GM19023 (cell line): ENCODE data around the gene TALDO1.
"Not testable (repeated sequence)": the region's sequence is repeated elsewhere in the genome, so short reads cannot be mapped to it uniquely, and the experiment has no call there.

Experiments
- ATAC-seq: cut with Tn5 transposase; IDR thresholded peaks from one replicate; pipeline ENCODE4 v1.9.1; 2021; ENCODE audit warnings: mild to moderate bottlenecking, moderate library complexity; ENCODE audit not compliant: unreplicated experiment

TALDO1 gene

DNA sequence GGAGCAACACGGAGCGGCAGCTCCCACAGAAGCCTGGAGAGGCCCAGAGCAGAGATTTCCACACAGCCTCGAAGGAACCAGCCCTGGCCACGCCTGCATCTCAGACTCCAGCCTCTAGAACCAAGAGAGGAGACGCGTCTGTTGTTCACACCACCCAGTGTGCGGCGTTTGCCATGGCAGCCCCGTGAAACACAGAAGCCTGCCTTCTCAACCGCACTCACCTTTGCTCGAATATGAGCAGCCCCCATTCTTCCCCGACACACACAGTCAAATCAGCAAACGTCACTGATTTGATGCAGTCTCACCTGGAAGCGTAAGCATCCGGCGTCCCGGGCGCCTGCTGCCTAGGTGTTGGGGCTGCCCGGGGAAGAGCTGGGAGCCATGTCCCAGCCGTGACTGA lies 14.2 kb upstream of the TALDO1 start:
- no peak for ATAC-seq

DNA sequence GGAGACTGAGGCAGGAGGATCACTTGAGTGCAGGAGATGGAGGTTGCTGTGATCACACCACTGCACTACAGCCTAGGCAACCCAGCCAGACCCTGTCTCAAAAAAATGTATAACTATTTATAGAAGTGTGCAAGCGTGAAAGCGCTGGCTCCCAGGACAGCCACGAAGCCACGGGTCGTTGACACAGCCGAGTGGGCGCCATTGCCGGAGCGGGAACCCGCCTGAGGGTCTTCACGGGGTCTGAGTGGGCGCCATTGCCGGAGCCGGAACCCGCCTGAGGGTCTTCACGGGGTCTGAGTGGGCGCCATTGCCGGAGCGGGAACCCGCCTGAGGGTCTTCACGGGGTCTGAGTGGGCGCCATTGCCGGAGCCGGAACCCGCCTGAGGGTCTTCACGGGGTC lies 12.7 kb upstream of the TALDO1 start:
- not testable (repeated sequence) for ATAC-seq

DNA sequence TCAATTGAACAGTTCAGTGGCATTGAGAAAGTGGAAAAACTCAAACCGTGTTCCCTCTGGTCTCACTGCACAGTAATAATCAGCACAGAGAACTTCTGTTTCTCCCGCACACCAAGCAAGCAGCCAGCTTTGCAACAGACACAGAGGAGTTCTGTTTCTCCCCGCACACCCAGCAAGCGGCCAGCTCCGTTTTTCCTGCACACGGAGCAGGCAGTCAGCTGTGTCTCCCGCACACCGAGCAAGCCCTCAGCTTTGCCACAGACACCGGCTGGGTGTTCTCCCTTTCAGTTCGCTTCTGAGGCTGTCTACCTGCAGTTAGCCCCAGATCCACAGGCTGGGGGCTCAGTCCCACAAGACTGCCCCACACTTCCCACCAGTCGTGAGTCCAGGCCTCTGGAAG lies 9.9 kb upstream of the TALDO1 start:
- no peak for ATAC-seq

DNA sequence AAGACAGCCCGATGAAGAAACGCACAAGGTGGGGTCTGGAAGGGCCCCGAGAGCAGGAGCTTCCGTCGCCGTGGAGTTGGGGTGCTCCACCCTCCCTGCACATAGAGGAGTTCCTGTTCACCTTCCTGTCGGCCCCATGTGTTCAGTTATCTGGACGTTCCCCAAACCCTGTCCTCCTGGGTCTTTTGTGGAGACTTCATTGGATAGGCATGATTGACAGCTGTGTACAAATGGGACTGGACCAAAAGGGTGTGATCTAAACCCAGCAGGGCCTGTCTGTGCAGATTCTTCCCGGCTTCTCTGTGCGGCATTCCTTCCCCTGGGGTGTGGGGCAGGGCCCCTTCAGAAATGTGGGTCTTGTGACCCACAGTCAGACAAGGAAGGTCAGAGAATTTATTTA lies 9.4 kb upstream of the TALDO1 start:
- not testable (repeated sequence) for ATAC-seq

DNA sequence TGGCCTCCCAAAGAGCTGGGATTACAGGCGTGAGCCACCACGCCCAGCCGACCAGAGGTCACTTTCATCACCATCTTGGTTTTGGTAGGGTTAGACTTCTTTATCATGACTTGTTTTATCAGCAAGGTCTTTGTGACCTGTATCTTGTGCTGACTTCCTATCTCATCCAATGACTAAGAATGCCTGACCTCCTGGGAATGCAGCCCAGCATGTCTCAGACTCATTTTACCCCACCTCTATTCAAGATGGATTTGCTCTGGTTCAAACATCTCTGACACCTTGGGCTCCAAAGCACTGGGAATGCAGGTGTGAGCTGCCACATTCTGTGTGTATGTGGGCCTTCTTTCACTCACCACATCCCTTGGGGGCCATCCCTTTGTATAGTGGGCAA lies 5.1 kb upstream of the TALDO1 start:
- ATAC-seq: no peak

DNA sequence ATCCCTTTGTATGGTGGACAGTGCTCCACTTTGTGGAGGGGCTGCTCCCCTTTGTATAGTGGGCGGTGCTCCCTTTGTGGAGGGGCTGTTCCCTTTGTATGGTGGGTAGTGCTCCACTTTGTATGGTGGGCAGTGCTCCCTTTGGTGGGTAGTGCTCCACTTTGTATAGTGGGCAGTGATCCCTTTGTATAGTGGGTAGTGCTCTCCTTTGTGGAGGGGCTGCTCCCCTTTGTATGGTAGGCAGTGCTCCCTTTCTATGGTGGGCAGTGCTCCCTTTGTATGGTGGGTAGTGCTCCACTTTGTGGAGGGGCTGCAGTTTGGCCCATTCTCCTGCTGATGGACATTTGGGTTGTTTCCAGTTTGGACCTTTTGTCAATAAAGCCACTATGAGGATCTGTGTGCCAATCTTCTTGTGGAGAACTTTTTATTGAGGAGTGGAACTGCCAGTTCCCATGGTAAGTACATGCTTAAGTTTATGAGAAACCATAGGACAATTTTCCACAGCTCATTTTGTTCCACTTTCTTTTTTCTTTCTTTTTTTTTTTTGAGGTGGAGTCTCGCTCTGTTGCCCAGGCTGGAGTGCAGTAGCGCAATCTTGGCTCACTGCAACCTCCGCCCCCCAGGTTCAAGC lies 4.6 kb upstream of the TALDO1 start:
- no peak for ATAC-seq

DNA sequence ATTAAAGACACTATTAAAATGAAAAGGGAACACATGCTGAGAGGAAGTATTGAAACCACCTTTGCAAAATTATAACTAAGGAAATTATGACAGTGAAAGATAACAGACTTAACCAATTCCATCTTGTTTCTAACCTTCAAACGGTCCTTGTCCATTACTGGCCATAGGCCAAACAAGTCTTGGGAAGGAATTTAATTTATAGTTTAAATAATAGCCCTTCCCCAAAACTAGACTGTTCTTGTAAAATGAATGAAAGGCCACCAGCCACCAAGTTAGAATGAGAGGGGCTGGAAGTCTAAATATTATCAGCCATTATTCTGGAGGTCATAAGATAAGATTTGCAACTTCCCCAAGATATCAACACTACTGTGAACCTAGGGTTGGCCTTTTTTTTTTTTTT lies 1.8 kb upstream of the TALDO1 start:
- no peak for ATAC-seq

DNA sequence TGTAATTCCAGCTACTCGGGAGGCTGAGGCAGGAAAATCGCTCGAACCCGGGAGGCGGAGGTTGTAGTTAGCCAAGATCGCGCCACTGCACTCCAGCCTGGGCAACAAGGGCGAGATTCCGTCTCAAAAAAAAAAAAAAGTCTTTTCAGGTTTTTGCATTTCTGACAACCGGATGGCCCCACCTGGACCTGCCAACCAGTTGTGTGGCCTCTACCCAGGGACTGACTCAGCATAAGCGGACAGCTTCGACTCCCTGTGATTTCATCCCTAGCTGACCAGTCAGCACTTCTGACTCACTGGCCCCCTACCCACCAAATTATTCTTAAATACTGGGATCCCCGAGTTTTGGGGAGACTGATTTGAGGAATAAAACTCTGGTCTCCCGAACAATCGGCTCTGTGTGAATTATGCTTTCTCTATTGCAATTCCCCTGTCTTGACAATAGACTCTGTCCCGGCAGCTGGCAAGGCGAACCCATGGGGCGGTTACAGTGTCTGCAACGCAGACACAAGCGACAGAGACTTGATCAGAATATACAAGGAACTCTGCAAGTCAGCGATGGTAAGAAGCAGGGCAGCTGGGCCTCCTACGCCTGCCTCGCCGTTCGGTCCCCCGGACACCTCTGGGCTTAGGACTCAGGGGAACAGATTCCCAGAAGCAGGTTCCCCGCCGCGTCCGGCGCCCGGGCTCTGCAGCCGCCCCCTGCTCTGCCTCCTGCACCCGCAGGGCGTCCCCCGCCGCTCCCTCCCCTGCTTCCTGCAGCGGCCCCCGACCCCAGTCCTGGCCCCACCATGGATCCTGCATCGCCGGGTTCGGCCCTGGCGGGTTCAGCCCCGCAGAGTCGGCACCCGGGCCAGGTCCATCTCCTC lies 741 bp upstream of the TALDO1 start:
- ATAC-seq: peak; percentile 20

DNA sequence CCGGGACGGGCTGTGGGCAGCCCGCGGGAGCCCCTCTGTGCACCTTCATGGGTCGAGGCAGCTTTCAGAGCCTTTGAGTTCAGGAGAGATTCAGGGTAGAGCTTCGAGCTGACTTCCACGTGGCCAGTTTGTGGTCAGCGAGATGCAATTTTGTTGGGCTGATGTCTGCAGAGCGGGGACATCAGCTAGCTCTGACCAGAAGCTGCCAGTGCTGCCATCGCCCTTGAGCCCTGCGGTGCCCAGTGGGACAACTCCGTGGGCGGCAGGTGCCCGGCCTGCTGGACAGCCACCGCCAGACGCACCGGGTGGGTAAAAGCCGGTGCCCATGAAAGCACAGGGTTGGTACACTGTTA lies 719 bp downstream of the TALDO1 start:
- ATAC-seq: no peak

DNA sequence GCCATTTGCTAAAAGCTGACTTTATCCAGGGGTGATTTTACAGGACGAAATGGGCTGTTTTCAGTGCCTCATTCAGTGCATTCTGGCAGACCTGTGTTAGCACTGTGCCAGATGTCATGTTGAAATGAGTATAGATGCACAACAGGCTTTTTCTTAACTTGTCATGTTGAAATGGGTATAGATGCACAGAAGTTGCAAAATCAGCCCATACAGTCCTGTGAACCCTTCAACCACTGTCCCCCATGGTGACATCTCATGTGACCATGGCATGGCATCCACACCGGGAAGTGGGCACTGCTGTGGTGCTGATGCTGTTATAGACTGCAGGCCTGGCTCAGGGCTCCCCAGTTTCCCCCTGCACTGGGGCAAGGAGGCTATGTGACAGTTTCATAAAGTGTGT lies 2.5 kb downstream of the TALDO1 start:
- no peak for ATAC-seq

DNA sequence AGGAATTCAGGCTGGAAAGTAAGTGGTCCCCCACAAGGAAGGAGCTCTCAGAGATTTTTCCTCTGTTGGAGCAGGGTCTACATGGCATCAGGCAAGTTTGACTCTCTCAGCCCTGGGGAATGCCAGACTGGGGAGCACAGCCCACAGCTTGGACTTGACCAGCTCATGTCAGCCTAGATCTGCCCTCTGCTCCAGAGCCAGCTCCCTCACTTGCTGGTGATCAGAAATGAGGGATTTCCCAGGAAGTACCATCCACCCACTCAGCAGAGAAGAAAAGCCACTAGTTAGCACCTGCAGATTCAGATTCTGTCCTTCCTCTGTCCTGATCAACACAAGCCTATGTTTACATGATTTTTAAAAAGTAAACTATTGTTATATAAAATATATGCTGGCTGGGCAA lies 13.0 kb downstream of the TALDO1 start:
- ATAC-seq: no peak

DNA sequence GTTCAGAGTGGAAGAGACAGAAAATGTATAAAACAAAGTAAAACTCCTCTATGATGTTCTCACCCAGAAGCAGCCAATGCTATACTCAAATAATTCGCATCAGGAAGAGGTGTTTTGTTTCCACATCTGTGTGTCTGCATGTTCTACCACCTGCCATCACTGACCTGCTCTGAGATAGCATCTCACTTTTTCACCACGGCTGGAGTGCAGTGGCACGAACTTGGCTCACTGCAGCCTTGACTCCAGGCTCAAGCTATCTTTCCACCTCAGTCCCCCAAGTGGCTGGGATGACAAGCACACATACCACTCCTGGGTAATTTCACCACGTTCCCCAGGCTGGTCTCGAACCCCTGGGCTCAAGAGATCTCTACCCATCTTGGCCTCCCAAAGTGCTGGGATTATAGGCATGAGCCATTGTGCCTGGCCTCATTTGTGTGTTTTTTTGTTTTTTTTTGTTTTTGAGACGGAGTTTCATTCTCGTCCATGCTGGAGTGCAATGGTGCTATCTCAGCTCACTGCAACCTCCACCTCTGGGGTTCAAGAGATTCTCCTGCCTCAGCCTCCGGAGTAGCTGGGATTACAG lies 14.4 kb downstream of the TALDO1 start:
- ATAC-seq: no peak

DNA sequence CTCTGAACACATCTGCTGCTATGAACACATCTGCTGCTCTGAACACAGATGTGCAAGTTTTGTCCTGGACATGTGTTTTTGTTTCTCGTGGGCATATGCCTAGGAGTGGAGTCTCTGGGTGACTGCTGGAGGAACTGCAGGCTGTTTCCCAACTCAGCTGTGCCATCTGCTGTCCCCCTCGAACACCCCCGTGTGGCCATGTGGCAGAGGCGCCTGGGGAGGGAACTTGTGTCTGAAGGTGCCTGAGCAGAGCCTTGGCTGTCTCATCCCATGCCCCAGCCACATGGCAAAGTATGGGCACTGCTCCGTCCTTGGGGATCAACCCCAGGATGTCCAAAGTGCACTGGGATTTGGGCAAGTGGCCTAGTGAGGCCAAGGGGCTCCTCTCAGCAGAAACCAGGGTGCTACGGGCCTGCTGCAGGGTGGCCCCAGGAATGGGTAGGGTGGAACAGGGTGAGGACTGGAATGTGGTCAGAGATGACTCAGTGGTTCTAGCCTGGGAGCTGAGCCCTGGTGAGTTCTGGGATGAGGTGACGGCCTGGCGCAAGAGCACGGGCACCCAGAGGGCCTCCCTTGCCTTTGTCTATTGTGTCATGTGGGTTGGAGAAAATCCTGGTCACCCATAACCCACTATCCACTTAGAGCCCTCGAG lies 15.3 kb downstream of the TALDO1 start:
- ATAC-seq: no peak

DNA sequence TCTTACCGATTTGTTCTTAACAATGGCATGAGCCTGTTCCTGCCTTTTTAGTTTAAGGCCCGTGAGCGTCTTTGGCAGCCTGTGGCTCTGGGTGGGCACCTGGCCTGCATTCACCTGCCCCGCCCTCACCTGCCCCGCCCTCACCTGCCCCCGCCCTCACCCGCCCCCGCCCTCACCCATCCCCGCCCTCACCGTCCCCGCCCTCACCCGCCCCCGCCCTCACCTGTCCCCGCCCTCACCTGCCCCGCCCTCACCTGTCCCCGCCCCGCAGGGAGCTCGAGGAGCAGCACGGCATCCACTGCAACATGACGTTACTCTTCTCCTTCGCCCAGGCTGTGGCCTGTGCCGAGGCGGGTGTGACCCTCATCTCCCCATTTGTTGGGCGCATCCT lies 15.8 kb downstream of the TALDO1 start:
- ATAC-seq: no peak

DNA sequence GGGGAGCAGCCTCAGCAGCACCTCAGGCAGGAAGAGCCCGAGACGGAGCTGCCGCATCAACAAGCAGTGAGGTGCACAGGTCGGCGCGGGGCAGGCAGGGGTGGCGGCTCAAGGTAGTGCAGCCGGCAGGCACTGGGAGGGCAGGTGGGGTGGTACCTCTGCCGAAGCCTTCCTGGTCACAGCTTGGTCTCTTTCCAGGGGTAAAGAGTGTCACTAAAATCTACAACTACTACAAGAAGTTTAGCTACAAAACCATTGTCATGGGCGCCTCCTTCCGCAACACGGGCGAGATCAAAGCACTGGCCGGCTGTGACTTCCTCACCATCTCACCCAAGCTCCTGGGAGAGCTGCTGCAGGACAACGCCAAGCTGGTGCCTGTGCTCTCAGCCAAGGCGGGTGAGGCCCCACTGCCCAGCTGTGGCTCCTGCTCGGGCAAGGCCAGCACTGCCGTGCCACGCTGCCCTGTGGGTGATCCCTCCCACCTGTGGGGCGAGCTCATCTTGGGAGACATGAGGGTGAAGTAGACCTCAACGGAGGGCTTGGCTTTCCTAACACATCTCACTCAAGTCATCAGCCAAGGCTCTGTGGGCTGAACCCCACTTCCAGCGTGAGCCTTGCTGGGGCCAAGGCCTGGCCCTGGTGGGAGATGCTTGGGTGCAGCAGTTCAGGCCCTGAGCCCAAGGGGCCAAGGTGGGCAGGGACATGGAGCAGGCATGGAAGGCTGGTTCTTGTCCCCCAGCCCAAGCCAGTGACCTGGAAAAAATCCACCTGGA lies 16.5 kb downstream of the TALDO1 start:
- no peak for ATAC-seq

DNA sequence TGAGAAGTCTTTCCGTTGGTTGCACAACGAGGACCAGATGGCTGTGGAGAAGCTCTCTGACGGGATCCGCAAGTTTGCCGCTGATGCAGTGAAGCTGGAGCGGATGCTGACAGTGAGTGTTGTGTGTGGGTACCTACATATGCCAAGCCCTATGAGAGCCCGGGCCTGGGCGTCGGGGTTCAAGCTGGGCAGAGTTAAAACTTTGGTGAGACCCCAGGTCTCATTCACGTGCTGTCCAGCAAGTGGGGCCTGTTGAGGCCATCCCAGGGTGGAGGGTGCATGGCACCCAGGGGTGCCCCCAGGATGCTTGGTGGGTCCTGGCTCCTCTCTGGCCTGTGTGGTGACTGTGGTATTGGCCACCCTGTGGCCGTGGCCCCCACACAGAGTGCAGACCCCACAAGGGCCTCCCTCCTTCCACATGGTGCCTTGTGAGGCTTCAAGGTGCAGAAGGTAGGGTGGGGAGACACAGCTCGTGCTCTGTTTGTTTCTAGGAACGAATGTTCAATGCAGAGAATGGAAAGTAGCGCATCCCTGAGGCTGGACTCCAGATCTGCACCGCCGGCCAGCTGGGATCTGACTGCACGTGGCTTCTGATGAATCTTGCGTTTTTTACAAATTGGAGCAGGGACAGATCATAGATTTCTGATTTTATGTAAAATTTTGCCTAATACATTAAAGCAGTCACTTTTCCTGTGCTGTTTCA lies 17.2 kb downstream of the TALDO1 start:
- ATAC-seq: no peak

DNA sequence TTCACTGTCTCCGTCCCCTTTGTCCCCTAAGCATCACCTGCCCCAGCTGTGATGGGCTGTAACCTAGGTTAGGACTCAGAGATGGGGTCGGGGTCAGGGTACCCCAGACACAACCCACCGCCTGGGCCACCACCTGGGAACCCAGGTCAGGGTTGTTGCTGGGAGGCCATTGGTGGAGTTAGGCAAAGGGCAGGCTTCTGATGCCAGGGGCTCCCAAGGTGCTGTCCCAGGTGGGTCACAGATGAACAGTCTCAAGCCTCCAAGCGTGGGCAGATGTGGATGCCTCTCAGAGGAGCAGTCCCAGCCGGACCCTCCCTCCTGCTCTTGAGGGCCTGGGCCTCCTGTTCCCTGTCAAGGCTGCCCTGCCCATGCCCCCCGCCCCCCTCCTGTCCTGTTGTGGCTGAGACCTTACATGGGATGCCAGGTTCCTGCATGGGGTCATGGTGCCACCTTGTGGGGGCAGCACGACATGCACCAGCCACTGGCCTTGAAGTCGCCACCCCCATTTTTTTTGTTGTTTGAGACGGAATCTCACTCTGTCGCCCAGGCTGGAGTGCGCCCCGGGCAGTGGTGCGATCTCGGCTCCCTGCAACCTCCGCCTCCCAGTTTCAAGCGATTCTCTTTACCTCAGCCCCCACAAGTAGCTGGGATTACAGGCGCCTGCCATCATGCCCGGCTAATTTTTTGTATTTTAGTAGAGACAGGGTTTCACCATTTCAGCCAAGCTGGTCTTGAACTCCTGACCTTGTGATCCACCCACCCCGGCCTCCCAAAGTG lies 17.9 kb downstream of the TALDO1 start:
- no peak for ATAC-seq

DNA sequence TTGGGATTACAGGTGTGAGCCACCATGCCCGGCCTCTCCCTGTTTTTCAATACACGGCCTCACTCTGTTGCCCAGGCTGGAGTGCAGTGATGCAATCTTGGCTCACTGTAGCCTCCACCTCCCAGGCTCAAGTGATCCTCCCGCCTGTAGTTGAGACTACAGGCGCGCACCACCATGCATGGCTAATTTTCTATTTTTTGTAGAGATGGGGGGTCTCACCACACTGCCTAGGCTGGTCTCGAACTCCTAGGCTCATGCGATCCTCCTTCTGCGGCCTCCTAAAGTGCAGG lies 18.5 kb downstream of the TALDO1 start:
- no peak for ATAC-seq

DNA sequence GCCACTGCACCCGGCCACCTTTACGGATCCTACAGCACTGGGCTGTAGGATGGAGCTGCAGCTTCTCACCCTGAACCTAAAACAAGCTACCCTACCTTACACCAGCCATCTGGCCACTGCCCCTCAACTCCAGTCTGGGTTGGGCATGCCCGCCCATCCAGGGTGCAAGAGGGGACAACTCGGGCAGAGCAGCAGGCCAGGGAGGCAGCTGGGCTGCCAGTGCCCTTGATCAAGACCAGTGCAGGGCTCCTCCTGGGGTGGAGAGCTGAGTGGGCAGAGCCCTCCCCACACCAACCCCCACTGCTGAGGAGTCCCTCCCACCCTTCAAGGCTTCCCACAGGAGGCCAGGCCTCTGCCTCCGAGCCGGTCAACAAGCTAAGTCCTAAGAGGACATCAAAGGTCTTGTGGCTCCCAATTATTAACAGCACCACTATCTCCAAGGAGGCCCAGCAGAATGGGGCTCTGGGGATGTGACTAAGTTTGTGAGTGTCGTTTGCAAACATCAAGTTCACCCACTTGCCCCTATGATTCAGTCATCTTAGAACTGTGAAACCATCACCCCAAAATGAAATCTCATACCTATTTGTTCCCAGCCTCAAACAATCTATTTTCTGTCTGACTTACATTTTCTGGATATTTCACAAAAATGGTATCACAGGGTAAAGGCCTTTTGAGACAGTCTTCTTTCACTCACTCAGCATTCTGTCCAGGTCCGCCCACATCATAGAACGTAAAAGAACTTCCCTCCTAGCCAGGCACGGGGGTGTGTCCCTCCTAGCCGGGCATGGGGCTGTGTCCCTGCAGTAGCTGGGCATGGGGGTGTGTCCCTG lies 19.1 kb downstream of the TALDO1 start:
- no peak for ATAC-seq
